ENCODE data around the gene UVRAG.
"Not testable (repeated sequence)": the region's sequence is repeated elsewhere in the genome, so short reads cannot be mapped to it uniquely, and the experiment has no call there.

Gene UVRAG

DNA sequence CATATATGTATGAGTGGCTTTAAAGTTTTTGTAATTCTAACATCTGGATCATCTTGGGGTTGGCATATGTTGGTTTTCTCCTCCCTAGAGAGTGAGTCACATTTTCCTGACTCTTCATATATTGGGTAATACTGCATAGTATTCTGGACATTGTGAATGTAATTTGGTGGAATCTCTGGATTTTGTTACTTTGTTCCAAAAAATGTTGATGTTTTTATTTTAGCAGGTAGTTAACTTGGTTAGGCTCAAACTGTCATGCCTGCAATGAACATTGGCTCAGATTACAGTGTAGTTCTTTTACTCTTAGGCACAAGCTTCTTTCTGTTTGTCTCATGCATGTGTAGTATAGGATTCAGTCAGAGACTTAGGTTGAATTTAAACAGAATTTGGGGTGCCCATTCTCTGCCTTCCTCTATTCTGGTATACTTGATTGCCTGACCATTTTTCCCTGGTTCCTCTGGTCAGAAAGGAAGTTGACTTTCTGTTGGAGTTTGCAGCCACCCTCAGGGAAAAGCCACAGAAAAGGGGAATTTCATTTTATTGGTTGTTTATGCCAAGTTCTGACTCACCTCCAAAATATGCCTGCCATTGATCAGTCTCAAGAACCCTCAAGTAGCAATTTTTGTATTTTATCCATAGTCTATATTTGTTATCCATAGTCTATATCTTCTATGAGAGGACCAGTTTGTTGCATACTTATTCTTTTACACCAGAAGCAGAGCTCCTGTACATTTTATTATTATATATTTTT lies 151.7 kb downstream of the UVRAG start:
- no peak for DNase-seq (ENCODE audit: low read depth in 2 of 2)

- DNase-seq (ENCODE audit: low read depth in 2 of 2): no peak
These were observed 153.1 kb downstream of the UVRAG start for GRCh38 chr11:75968021-75968625.

DNA sequence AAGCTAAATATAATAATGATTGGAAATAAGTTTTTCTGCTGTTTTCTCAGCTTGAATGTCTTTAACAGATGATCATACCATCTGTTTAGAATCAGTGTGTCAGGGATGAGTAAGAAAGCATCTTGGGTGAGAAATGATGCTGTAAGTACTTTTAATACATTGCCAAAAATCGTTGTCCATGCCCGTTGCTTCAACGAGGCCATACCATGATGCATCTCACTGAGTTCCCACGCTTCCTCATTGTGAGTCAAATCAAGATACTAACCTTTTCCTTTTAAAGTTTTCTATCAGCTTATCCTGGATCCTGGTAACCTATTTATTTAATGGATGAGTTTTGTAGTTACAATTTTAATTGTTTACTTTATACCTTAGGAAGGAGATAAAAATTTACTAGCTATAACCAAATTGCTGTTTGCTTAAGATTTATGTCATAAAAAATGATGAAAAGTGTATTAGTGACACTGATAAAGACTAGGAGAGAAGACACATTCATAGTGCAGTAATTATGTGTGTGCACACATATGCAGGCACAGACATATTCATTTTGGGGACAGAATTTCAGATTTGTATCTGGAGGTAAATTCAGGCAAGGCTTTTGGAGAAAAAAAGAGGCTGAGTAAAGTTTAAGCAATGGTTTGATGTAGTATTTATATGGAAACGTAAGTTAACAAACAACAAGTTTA lies 154.8 kb downstream of the UVRAG start:
- DNase-seq (ENCODE audit: low read depth in 2 of 2): no peak

DNA sequence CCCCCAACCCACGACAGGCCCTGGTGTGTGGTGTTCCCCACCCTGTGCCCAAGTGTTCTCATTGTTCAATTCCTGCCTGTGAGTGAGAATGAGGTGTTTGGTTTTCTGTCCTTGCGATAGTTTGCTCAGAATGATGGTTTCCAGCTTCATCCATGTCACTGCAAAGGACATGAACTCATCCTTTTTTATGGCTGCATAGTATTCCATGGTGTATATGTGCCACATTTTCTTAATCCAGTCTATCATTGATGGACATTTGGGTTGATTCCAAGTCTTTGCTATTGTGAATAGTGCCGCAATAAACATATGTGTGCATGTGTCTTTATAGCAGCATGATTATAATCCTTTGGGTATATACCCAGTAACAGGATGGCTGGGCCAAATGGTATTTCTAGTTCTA lies 158.7 kb downstream of the UVRAG start:
- DNase-seq (ENCODE audit: low read depth in 2 of 2): not testable (repeated sequence)

DNA sequence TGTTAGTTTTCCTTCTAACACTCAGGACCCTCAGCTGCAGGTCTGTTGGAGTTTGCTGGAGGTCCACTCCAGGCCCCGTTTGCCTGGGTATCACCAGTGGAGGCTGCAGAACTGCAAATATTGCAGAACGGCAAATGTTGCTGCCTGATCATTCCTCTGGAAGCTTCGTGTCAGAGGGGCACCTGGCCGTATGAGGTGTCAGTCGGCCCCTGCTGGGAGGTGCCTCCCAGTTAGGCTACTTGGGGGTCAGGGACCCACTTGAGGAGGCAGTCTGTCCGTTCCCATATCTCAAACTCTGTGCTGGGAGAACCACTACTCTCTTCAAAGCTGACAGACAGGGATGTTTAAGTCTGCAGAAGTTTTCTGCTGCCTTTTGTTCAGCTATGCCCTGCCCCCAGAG lies 164.1 kb downstream of the UVRAG start:
- DNase-seq (ENCODE audit: low read depth in 2 of 2): not testable (repeated sequence)

DNA sequence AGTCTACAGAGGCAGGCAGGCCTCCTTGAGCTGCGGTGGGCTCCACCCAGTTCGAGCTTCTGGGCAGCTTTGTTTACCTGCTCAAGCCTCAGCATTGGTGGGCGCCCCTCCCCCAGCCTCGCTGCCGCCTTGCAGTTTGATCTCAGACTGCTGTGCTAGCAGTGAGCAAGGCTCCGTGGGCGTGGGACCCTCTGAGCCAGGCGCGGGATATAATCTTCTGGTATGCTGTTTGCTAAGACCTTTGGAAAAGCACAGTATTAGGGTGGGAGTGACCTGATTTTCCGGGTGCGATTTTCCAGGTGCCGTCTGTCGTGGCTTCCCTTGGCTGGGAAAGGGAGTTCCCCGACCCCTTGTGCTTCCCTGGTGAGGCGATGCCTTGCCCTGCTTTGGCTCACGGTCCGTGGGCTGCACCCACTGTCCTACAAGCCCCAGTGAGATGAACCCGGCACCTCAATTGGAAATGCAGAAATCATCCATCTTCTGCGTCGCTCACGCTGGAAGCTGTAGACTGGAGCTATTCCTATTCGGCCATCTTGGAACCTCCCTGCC lies 164.5 kb downstream of the UVRAG start:
- not testable (repeated sequence) for DNase-seq (ENCODE audit: low read depth in 2 of 2)

GRCh38 chr11:75980031-75980430 lies 165.0 kb downstream of the UVRAG start:
- DNase-seq (ENCODE audit: low read depth in 2 of 2): no peak

DNA sequence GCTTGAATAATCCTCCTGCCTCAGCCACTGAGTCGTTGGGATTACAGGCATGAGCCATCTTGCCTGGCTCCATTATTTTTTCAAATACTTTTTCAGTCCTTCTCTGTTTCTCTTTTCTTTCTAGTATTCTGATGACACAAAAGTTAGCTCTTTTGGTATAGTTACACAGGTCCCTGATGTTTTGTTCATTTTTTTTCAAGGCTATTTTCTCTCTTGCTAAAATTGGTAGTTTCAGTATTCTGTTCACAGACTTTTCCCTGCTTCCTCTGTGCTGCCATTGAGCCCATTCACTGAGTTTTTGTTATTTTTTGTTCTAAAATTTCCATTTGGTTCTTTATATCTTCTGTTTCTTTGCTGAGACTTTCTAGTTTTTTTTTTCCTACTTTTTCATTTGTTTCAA lies 166.5 kb downstream of the UVRAG start:
- no peak for DNase-seq (ENCODE audit: low read depth in 2 of 2)

DNA sequence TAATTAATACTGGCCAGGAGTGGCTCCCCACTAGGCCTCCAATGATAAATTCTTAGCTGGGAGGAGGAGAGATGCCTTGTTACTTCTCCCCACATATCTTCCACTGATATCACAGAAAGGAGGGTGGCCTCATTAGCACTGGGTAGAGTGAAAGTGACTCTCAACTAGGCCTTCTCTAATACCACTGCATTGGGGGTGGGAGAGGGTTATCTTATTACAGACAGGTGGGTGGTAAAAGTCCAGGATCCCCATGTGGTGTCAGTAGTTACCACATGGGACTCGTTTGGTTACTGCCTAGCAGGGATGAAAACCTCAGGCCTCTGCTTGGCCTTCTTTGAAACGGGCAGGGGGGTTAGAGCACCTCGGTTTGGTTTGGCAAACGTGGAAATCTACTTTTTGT lies 167.3 kb downstream of the UVRAG start:
- no peak for DNase-seq (ENCODE audit: low read depth in 2 of 2)

GRCh38 chr11:75986966-75987365 lies 172.0 kb downstream of the UVRAG start:
- DNase-seq (ENCODE audit: low read depth in 2 of 2): no peak

DNA sequence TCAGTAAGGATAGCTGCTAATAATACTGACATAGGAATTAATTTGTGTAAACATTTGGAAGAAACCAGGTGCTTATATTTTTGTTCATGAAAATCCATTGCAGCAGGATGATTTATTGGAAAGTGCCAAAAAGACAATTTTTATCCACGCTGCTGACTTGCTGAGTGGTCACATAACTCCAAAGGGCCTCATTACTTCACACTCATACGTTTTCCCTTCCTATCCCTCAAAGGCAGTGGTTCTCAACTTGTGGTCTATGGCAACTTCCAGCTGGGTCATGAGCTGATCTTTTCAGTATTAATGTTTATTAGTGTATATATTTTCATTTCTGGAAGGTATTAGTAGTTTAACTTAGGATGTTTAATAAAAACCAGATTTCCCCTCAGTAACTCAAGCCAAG lies 178.1 kb downstream of the UVRAG start:
- no peak for DNase-seq (ENCODE audit: low read depth in 2 of 2)

DNA sequence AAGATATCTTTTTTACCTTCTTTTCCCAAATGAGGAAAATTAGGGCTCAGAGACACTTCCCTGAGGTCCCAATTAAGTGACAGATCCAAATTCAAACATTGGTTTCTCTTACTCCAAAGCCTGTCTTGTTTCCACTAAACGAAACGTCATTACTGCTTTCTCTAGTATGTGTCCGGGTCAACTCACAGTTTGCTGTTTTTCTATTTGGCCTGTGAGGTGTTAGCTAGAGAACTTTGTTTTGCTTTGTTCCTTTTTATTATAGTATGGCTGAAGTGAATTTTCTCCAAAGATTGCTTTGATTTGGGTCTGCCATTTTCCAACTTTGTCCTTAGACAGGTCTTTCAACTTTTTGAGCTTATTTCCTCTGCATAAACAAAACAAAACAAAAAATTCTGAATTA lies 179.6 kb downstream of the UVRAG start:
- no peak for DNase-seq (ENCODE audit: low read depth in 2 of 2)

GRCh38 chr11:75996523-75997442 lies 181.8 kb downstream of the UVRAG start:
- DNase-seq (ENCODE audit: low read depth in 2 of 2): no peak

DNA sequence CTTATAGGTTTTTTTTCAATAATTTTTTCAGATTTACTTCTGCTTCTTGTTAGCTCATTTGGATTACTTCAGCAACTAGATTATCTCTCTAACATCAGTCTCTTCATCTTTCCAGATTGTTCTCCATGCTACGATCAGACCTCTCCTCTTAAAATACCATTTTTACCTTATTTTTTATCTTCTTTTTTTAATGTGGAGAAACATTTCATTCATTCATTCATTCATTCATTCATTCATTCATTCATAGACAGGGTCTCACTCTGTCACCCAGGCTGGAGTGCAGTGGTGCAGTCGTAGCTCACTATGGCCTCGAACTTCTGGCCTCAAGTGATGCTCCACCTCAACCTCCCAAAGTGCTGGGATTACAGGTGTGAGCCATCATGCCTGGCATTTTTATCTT lies 189.4 kb downstream of the UVRAG start:
- DNase-seq (ENCODE audit: low read depth in 2 of 2): no peak

GRCh38 chr11:76005756-76006155 lies 190.7 kb downstream of the UVRAG start:
- no peak for DNase-seq (ENCODE audit: low read depth in 2 of 2)

GRCh38 chr11:76007166-76007565 lies 192.2 kb downstream of the UVRAG start:
- DNase-seq (ENCODE audit: low read depth in 2 of 2): no peak

DNA sequence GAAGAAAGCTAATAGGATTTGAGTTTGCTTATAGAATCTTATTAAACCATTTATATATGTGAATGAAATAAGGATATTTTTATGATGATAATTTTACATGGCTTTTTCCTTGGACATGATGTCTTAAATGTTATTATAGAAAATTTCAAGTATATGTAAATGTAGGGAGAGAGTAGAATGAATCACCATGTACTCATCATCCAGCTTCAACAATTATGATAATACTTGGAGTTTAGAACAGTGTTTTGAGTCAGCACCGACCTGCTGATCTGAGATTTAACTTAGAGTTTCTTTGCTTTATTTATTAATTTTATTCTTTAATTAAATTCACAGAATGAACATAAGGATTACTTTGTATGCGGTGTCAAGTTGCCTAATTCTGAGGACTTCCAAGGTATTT lies 193.5 kb downstream of the UVRAG start:
- no peak for DNase-seq (ENCODE audit: low read depth in 2 of 2)

GRCh38 chr11:76010051-76010450 lies 195.0 kb downstream of the UVRAG start:
- no peak for DNase-seq (ENCODE audit: low read depth in 2 of 2)

DNA sequence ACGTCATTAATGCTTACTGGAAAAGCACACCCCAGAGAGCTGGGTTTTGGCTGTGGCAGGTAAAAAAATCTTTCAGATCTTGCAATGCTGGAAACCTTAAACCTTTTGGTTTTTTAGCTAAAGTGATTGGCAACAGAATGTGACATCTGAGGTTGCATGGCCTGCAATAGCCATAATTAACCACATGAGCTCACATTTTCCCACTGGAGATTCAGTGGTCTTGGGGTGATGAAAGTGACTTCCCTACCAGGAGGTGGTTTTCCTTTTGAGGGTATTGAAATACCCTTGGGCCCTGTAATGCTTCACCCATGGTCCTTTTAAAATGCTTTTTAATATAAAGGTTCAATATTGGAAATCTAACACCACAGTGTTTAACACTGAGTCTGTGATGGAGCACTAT lies 198.5 kb downstream of the UVRAG start:
- DNase-seq (ENCODE audit: low read depth in 2 of 2): no peak

- no peak for DNase-seq (ENCODE audit: low read depth in 2 of 2)
These were observed 208.4 kb downstream of the UVRAG start for GRCh38 chr11:76023236-76024068.

GRCh38 chr11:76025068-76025467 lies 210.1 kb downstream of the UVRAG start:
- no peak for DNase-seq (ENCODE audit: low read depth in 2 of 2)
